ENCODE results near the gene SNX9.
A peak's percentile ranks its signal among the peaks of the same experiment; 100 is the strongest.
"Not testable (repeated sequence)": the region's sequence is repeated elsewhere in the genome, so short reads cannot be mapped to it uniquely, and the experiment has no call there.

The SNX9 gene

DNA sequence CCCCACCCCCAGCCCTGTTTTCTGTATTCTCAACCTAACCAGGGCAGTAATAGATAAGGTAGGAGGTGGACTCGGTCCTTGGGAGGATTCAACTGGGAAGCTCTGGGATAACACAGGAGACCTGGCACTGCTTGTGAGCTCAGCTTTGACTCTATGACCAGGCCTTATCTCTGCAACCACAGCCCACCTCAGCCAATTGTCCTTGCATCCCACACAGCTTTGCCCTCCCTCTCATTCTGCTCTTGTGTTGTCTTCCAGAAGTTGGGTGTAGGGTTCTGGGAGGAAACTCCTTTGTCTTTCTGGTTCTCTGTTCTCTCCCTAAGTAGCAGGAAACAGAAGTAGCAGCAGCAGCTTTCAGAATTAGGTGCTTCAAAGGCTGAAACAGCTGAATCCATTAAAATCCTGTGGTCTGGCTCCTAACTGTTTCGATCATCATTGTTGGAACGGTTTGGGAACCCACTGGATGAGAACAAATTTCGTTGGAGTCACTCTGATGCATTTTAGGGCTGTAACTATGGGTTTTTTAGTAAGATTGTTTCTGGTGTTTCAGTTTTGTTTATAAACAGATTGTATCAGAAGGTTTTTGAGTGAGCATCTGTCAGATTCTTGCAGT is 32.4 kb upstream of the SNX9 start:
- no peak for DNase-seq (ENCODE audit: low read depth)
- H3K4me3 ChIP-seq (ENCODE audit: low read depth, low read length), result no peak overlapping the region
- TF ChIP-seq, protein P1, sequence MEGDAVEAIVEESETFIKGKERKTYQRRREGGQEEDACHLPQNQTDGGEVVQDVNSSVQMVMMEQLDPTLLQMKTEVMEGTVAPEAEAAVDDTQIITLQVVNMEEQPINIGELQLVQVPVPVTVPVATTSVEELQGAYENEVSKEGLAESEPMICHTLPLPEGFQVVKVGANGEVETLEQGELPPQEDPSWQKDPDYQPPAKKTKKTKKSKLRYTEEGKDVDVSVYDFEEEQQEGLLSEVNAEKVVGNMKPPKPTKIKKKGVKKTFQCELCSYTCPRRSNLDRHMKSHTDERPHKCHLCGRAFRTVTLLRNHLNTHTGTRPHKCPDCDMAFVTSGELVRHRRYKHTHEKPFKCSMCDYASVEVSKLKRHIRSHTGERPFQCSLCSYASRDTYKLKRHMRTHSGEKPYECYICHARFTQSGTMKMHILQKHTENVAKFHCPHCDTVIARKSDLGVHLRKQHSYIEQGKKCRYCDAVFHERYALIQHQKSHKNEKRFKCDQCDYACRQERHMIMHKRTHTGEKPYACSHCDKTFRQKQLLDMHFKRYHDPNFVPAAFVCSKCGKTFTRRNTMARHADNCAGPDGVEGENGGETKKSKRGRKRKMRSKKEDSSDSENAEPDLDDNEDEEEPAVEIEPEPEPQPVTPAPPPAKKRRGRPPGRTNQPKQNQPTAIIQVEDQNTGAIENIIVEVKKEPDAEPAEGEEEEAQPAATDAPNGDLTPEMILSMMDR (IDR thresholded peaks at IDR 0.05; ENCODE audit: low read depth, low read length, missing control alignments), result no peak

DNA sequence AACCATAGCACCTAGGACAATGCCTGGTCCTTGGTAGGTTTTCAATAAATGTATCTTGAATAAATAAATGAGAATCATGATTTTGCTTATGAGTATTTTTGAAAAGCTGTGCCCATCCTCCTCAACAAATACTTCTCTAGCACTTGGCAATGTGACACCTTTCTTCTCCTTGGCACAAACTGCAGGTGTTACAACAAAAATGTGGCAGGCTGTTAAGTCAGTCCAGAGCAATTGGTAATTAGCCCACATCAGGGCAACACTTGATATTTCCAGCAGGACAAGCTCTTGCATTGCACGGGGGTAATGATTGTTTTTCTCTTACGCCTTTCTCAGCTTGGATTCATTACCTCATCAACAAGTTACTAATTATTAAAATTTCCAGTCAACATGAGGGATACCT is 31.6 kb upstream of the SNX9 start:
- no peak for DNase-seq (ENCODE audit: low read depth)
- no peak overlapping the region for H3K4me3 ChIP-seq (ENCODE audit: low read depth, low read length)
- TF ChIP-seq, protein P1 (IDR thresholded peaks at IDR 0.05; ENCODE audit: low read depth, low read length, missing control alignments), result no peak

DNA sequence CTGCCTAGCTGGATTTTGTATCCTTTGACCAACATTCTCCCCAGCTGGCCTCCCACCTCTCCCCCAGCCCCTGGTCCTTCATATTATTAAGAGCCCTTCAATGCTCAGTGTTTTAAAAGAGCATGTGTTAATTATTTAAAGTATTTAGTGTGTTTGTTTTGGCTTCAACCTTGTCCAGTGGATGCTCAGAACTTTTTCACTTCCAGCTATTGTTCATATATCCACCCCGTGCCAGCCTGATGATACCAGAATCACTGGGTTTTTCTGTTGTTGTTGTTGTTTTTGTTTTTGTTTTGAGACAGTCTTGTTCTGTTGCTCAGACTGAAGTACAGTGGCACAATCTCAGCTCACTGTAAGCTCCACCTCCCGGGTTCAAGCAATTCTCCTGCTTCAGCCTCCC is 30.4 kb upstream of the SNX9 start:
- no peak for DNase-seq (ENCODE audit: low read depth)
- no peak overlapping the region for H3K4me3 ChIP-seq (ENCODE audit: low read depth, low read length)
- TF ChIP-seq, protein P1 (IDR thresholded peaks at IDR 0.05; ENCODE audit: low read depth, low read length, missing control alignments), result no peak

DNA sequence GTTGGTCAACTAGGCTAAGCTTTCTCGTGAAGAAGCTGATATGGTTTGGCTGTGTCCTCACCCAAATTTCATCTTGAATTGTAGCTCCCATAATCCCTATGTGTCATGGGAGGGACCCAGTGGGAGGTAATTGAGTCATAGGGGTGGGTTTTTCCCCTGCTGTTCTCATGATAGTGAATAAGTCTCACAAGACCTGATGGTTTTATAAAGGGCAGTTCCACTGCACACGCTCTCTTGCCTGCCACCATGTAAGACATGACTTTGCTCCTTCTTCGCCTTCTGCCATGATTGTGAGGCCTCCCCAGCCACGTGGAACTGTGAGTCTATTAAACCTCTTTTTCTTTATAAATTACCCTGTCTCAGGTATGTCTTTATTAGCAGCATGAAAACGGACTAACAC is 29.0 kb upstream of the SNX9 start:
- not testable (repeated sequence) for H3K4me3 ChIP-seq (ENCODE audit: low read depth, low read length); DNase-seq (ENCODE audit: low read depth)

DNA sequence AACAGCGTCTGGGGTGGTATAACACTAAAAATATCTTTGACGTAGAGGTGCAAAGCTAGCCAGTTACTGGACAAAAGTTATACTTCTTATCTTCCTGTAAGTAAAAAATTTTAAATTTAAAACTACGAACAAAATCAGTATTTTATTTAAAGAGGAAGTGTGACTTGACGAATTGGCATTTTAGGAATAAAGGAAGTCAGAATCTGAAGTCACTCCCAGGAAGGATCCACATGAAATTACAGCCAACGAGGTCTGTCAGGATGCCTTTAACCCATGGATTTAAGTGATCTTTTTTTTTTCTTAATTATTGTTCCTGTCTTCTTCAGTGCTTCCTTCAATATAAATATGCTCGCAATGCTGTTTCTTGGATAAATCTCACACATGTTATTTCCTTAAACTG is 27.2 kb upstream of the SNX9 start:
- TF ChIP-seq, protein P1 (IDR thresholded peaks at IDR 0.05; ENCODE audit: low read depth, low read length, missing control alignments), result no peak
- DNase-seq (ENCODE audit: low read depth), result no peak

DNA sequence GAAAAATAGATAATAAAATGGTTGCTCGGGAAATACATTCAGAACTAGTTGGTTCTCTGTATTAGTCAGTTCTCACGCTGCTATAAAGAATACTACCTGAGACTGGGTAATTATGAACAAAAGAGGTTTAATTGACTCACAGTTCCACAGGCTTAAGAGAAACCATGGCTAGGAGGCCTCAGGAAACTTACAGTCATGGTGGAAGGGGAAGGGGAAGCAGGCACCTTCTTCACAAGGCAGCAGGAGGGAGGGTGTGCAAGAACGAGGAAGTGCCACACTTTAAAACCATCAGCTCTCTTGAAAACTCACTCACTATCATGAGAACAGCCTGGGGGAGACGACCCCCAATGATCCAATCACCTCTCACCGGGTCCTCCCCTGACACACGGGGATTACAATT is 24.2 kb upstream of the SNX9 start:
- H3K4me3 ChIP-seq (ENCODE audit: low read depth, low read length), result no peak overlapping the region
- TF ChIP-seq, protein P1 (IDR thresholded peaks at IDR 0.05; ENCODE audit: low read depth, low read length, missing control alignments), result no peak
- DNase-seq (ENCODE audit: low read depth), result no peak

More for the DNA sequence above, 27.2 kb upstream of the SNX9 start:
- H3K4me3 ChIP-seq (ENCODE audit: low read depth, low read length), result no peak overlapping the region

DNA sequence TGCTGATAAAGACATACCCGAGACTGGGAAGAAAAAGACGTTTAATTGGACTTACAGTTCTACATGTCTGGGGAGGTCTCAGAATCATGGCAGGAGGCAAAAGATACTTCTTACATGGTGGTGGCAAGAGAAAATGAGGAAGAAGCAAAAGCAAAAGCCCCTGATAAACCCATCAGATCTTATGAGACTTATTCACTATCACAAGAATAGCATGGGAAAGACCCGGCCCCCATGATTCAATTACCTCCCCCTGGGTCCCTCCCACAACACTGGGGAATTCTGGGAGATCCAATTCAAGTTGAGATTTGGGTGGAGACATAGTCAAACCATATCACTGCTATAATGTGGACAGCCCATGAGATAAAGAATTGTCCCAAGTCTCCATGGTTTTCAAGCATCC is 23.5 kb upstream of the SNX9 start:
- DNase-seq (ENCODE audit: low read depth), result not testable (repeated sequence)

DNA sequence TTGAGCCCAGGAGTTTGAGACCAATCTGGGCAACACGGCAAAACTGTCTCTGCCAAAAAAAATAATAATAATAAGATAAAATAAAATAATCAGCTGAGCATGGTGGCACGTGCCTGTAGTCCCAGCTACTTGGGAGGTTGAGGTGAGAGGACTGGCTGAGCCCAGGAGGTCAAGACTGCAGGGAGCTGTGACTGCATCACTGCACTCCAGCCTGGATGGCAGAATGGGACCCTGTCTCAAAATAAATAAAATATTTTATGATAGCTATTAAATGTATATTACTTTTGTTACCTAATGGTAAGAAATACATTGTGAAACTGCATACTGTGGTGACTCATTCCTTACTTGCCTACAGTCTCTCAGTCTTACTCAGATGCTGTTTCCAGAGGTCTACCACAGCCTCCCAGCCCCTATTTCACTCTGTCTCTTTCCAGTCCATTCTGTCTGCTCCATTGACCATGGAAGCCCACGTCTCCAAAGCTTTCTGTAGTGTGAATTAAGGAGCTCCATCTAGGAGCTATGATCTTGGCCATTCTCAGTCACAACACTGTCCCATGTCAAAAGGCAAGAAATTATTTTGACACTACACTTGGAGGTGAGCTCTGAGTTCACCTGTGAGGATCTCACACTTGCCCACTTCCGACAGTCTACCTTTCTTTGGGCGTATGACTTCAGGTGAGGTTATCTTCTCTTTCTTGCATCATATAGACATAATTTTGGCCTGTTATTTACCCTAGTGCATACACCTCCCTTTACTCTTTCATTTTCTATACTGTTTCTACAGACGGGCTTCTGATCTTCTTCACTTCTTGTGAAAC is 22.4 kb upstream of the SNX9 start:
- H3K4me3 ChIP-seq (ENCODE audit: low read depth, low read length), result no peak overlapping the region
- TF ChIP-seq, protein P1 (IDR thresholded peaks at IDR 0.05; ENCODE audit: low read depth, low read length, missing control alignments), result no peak
- peak; percentile 72 for DNase-seq (ENCODE audit: low read depth)

More for the DNA sequence above, 23.5 kb upstream of the SNX9 start:
- H3K4me3 ChIP-seq (ENCODE audit: low read depth, low read length), result not testable (repeated sequence)
